C4-2B (cell line): Measurements from ENCODE around the gene DNAAF9.

ENCODE experiments used
- CTCF ChIP-seq: fragments of 450-650 bp; conservative IDR thresholded peaks from 2 replicates; pipeline ENCODE4 v1.5.1; 2017; ENCODE audit warnings: mild to moderate bottlenecking
- ZFX ChIP-seq: fragments of 450-650 bp; IDR thresholded peaks from 2 replicates; pipeline ENCODE4 v1.6.1; 2017

- no peak for TF ChIP-seq CTCF
- TF ChIP-seq ZFX = no peak
These were observed 8.7 kb downstream of the DNAAF9 start for GRCh38 chr20:3398681-3399252.
